ENCODE measurements around the gene SLCO3A1.

Gene SLCO3A1

DNA sequence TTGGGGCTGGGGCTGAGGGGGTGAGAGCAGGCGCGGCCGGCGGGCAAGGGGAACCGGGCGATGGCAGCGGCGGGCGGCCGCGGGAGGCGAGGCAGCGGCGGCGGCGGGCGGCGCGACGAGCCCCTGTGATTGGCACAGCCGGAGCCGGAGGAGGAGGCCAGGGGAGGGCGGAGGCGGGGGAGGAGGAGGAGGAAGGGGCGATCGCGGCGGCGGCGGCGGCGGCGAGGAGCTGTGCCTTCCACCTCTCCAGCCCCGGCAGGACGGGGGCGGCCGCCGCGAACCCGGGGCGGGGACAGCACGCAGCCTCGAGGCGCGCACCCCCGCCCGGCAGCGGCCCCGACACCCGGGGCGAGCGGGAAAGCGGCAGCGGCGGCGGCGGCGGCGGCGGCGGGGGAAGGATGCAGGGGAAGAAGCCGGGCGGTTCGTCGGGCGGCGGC lies at the start of gene SLCO3A1:
Gene SLCO3A1, plus strand, starts transcription at position 198 of the 437 bp plus-strand sequence.
- DNase-seq: peak; percentile 86

DNA sequence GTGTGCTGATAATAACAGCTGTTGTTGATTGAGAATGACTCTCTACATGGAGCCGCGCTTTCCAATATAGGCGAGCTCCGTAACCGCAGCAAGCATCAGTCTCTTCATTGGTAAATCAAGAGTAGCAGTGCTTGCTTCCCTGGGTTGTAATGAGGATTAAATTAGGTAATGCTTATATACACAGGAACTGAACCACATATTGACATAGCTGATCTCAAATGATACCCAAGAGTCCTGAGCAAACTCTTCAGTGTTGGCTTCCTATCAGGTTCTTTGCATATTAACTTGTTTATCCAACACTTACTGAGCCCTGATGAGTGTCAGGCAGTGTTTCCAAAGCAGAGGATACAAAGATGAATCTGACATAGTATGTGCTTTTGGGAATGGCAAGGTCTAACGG lies 46.4 kb upstream of the SLCO3A1 start:
- no peak for DNase-seq

DNA sequence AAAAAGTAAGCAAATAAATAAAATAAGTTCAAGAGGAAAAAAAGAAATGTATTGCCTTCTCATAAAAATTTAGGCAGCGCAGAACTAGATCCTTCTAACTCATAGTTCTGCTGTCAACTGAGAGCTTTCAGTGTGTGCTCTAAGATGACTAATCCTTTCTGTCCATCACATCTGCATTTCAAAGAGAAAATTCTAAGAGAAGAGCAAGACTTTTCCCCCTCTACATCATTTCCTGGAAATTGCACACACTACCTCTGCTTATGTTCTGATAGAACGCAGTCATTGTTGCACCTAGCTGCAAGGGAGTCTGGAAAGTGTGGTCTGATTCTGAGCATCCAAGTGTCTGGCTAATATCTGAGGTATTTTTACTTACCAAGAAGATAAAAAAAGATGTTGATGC lies 39.6 kb upstream of the SLCO3A1 start:
- no peak for DNase-seq

DNA sequence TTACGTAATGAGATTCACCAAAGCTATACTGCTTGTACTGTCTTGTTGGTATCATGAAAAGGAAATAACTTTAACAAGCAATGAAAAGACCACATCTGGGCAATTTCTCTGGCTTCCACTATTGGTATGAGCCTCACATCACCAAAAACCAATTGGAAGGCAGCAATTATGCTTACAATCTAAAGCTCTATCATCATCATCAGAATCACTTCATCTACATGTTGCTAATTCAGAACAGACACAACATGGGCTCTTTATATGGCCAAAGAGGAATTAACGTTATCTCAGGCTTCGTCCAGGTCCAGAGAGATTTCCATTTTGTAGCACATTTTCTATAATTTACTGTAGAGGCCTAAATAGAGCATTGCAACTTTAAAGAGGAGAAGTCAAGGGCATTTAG lies 36.6 kb upstream of the SLCO3A1 start:
- DNase-seq: no peak

DNA sequence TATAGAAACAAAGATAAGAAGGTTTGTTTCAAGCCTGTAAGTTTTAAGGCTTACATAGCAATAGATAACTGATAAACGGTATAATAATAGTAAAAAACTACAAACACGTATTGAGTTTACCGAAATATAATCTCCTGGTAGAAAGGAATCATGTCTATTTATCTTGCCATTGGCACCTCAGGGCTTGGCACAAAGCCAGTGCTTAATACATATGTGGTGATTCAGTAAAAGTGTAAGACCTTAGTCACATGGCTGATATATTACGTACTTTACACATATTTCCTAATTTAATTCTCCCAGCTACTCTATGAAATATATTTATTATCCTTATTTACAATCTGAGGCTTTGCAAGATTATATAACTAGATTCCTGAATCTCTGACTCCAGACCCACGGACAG lies 32.0 kb upstream of the SLCO3A1 start:
- DNase-seq: no peak

DNA sequence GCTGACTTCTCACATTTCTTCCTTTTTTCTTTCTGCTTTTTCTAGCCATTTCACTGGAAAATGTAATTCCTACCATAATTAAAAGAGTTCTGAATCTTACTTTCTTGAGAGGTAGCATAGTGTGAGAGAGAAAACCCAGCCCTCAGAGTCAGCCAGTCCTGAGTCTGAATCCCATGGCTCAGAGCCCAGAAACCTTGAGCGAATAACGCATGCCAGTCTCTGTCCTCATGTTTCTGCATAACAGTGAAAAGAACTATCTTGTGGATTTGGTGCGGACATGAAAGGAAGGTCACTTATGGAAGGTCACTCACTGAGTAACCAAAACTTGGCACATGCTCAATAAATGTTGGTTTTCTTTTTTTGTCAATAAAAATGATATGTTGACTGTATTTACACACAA lies 29.3 kb upstream of the SLCO3A1 start:
- no peak for DNase-seq

DNA sequence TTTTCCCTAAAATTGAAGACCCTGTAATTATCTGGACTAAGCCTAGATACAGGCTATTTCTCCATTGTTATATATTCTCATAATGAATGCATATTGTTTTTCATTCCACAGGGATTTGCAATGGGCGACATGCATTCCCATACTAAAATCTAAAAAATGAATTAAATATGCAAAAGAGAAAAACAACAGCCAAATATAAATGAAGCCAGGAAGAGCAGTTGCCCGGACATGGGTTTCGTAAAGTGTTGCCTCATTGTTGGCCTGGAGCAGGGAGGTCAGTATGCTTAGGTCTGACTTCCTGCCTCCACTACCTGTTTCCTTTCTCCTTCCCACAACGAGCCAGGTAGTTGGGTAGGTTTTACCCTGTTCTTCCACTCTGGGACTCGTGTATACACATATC lies 27.1 kb upstream of the SLCO3A1 start:
- no peak for DNase-seq

DNA sequence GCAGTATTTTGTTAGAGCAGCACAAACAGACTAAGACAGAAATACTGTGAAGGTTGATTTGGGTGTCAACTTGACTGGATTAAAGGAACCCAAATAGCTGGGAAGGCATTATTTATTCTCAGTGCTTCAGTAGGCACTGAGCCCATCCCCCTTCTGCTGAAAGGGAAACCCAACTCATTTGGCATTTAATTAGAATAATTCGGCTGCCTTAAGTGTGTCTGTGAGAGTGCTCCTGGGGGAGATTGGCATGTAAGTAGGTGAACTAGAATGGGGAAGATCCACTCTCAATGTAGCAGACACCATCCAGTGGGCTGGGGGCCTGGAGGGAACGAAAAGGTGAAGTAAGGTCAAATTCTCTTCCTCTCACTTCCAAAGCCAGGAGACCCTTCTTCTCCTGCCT lies 20.5 kb upstream of the SLCO3A1 start:
- no peak for DNase-seq

DNA sequence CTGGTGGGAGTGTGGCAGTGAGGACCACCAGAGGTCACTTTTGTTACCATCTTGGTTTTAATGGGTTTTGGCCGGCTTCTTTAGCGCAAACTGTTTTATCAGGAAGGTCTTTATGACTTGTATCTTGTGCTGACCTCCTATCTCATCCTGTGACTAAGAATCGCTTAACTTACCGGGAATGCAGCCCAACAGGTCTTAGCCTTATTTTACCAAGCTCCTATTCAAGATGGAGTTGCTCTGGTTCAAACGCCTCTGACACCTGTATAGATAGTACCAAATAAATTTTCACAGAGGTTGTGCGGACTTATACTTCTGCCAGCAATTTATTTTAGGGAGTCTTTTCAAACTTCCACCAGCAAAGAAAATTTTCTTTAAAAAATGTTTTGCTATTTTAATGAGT lies 13.6 kb upstream of the SLCO3A1 start:
- DNase-seq: no peak

DNA sequence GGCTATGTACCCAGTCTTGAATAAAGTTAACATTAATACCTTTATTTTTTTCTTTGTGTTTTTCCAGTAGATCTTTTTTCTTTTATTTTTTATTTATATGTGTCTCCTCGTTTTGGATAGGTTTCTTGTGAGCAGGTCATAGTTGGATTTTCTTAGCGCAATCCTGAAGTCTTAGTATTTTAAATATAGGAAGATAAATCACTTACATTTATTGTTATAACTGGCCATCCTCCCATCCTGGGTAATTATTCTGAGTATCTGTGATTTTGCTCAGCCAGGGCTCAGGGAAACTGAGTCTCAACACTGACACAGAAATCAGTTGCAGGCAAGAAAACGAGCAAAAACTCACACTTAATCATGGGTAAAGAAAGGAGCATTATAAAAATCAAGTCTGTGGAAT lies 11.6 kb upstream of the SLCO3A1 start:
- no peak for DNase-seq

DNA sequence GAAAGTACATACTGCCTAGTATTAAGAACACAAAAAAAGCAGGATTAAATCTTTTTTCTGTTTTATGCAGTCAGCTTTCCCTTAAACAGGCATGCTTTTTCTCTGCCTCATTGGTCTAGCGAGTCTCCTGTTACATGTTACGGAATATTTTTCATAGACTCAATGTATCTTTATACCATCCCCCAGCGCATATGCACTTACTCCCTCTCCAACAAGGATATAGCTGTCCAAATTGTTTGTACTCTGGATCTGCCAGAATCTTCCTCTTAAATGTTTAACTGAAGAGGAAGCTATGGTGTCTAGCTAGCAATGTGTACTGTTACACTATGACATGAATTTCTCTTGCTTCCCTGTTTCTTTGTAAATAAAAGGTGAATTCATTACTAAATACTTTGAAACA lies 9.2 kb upstream of the SLCO3A1 start:
- no peak for DNase-seq

DNA sequence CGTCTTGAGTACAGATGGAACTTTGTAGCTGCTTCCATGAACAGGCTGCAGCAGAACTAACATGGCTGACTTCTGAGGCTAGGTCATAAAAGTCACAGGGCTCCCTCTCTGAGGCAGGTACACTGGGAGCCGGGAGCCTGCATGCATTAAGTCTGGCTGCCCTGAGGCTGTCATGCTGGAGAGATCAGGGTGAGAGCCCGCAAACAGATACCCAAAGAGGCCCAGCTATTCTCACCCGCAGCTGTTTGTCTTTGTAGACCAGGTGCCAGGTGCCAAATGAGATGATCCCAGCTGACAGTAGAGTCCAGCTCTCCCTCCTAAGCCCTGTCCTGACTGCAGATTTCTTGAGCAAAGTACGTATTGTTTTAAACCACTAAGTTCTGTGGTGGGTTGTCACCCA lies 8.6 kb upstream of the SLCO3A1 start:
- DNase-seq: no peak

DNA sequence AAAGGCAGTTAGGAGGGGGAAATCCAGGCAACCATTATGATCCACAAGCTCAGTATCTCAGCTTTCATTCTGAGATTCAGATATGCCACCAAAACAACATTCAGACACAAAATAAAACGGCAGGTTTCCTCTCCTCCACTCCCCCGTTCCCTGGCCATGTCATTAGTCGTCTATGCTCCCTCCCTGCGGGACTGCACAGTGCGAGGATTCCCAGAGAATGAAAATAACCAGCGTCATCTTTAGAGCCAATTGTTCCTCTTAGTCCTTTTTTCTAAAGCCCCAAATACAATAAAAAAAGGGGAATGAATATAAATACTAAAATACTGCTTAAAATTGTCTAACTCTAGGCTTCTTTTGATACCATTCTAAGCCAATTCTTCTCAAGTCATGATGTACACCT lies 7.8 kb upstream of the SLCO3A1 start:
- DNase-seq: no peak

DNA sequence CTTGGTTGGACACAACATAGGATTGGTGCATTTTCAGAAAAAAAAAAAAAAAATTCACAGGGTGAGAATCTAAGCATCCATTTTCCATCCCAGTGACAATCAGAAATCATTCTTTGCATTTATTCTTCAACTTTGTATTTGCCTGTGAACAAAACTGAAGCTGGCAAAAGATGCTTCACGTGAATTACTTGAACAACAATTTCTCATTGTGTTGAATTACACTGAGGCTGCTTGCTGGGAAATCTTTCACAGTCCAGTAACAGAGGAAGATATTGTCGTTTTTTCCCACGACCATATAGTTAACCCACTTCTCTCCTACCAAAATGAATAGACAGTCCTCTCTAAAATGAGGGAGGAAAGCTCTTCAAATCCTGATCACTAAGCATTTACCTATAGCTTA lies 4.3 kb upstream of the SLCO3A1 start:
- DNase-seq: no peak

DNA sequence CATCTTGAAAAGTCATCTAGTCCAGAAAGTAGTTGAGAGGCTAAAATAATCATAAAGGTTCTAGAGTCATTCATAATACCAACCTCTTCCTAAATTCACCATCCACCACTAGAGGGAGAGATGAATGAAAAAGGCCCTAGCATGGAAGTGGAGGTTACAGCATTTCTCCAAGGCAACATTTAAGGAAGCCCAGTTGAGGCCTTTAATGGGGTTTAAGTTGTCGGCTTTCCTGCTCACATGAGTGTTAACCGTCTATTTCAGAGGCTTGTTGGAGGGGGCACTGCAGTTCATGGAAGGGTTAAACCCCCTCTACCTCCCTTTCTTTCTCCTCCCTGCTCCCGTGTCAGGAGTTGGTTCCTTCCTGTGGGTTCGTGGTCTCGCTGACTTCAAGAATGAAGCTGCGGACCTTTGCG lies 3.8 kb upstream of the SLCO3A1 start:
- DNase-seq: no peak

DNA sequence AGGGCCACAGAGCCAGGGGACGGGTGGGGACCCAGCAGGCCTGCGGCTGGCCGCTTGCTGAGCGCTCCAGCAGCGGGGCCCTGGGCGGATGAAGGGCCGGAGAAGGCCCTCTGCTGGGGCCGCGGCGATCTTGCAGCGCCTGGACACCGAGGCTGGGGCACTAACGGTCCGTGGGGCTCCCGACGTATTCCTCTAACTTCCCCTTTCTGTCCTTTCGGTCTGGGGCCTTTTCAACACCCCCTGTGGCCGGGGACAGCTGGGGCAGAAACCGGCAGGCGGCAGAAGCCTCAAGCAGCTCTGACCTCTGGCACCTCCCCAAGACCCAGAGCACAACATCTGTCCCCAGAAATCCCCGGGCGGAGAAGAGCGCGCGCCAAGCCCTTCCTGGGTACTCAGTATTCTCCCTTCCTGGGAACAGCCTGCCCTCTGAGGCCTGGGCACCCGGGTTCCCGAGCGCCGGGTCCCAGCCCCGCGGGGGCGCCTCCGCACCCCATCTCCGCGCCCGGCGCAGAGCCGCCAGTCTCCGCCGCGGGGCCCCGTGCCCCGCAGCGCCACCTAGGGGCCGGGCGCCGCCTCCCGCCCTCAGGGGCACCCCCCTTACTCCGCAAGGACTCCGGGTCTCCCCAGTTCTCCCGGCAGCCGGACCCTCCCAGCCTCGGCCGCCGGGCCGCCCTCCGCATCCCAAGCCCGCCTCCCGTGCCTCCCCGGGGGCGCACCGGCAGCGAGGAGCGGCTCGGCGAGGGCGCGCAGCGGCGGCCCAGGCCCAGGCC lies 582 bp upstream of the SLCO3A1 start:
- peak; percentile 77 for DNase-seq

DNA sequence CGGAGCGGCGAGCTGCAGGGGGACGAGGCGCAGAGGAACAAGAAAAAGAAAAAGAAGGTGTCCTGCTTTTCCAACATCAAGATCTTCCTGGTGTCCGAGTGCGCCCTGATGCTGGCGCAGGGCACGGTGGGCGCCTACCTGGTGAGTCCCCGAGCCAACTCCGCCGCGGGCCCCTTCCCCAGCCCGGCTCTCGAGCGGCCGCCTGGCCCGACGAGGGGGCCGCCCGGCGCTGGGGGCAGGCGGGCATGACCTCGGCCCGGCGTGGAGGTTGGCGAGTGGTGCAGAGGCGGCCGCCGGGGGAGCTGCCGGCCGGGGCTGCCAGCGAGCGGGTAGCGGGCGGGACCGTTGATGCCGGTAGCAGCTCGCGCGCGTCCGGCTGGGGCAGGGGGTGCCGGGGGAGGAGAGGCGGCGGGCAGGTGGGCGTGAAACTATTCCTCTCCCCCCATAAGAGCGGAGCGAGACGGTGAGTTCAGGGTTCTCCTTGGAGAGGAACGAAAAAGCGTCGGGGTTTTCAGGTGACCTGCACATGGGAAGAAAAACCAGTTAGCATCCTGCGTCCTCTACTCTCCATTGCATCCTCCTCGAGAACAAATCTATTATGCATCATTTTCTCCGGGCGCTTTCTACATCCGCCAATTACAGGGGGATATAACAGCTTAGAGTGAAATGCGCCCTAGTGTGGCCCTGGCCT lies 585 bp downstream of the SLCO3A1 start:
- DNase-seq: peak; percentile 56

DNA sequence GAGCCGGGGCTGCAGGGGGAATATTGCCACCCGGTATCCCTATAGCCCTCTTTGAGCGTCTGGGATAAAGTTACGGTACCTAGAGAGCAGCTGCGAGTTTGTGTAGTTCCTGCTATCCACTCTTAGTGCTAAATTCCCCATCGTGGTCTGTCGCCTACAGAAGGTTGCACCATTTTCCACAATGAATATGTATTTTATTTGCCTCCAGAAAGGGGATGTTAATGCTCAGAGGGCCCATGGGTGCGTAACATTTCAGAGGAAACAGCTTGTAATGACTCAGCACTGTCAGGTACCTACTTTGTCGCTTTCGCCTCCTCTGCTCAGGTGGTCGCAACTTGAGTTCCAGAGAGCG lies 1.1 kb downstream of the SLCO3A1 start:
- no peak for DNase-seq

DNA sequence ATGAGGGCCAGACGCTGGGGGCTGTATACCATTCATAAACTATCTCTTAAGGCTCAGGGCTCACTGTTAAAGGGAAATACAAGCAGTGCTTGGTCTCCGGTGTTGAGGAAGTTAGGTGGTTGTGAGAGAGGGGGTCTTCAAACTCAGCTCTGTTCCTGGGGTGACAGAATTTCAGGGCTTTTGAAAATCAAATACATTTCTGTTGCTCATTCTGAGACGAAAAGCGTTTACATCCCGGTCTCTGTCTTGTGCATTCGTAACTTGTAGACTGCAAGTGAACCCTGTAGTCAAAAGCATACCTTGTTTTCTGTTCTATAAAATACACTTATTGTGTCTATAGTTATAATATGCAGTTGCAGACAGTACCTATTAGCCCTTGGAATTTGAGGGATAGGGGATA lies 1.7 kb downstream of the SLCO3A1 start:
- no peak for DNase-seq

DNA sequence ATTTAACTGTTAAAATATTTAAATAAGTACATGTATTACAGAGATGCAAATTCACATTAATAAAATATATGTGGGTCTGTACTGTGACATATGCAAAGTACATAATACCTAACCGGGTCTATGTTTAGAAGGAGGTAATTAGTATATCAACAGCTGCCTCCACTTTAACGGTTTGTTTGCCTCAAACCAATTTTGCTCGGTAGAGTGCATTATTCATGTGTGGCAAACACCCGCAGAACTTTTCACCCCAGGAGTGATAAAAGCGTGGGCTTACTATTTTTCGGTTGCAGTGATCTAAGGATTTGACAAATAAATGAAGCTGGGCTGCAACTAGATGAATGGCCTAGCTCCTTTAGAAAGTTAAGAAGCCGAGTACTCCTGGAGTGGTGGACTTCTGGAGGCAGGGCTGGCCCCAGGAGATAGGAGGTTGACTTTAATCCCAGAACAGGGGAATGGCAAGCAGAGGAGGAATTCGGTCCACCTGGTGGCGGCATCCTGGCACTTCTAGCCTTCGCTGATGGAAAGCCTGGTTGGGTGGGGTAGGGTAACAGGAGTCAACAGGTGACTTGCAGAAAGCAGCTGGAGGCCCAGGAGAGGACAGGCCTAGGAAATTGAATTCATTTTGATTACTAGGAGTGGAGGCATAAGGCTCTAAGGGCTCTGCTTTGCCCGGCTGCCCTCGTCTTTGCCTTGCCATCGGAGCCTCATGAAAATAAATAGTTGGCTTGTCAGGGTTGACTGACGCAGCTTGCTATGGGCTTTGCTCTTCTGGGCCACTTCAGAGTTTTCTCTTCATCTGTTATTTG lies 2.4 kb downstream of the SLCO3A1 start:
- no peak for DNase-seq

DNA sequence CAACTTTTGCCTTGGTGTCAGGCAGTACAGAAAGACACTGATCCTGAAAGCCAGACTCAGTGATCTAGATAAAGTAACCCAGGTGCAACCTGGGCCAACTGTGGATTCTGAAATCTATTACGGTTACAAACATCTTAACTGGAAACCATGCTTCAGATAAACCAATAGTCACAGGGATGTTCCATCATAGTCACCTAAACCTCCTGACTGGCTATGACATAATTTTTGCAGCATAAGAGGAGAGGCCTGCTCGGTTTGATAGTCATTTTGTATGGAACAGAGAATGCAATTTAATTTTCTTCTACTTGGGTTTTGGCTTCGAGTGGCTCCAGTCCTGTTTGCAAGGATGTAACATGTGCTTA lies 3.7 kb downstream of the SLCO3A1 start:
- no peak for DNase-seq

DNA sequence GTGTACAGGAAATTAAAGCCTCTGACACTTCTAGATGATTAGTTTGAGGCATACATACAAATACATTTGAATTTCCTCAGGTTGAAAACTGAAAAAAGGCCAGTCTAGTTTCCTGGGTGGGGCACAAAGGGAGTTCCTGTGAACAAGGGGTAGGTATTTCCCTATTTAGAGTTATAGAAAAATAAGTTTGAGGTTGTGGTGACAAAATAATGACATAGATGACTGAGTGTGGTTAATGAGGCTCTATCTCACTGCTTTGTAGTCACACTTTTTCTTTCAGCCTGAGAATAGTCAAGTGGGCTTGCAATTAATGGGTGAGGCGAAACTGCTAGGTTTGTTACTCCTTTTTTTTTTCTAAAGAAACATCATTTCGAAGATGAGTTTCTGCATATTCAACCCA lies 4.3 kb downstream of the SLCO3A1 start:
- DNase-seq: no peak

DNA sequence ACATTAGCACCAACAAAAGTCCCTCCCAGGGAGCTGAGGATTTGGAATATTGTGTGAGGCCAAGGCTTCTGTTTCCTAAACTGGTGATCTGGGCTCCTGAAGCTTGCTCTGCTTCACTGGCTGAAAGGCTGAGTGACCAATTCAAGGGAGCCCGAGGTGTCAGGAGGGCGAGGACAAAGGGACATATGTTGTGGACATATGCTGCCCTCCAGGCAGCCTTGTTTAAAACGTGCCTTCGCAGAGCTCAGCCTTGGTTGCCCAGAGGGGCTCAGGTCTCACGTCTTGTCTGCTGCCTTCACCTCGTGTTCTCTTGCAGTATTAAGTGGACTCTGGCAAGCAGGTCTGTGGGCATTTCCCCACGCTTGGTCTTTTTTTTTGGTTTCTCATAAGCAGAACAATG lies 7.0 kb downstream of the SLCO3A1 start:
- no peak for DNase-seq

DNA sequence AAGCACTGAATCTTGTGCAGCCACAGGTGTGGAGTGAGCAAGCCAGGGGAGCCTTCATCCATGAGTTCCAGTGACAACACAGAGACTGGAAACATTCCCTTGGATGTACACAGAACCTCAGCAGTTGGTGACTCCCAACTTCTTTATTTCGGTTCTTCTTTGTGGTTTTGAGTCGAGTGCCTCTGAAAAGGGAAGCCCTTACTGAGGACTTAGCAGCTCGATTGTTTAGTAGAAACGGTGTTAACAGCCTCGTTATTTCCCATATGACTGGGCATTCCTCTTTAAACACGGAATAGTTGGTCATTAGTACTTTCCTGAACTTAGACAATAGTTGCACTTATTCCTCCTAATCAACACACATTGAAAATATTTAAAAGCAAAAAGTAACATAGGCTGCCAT lies 7.7 kb downstream of the SLCO3A1 start:
- no peak for DNase-seq

Measured in right hindlimb (tissue), 1 donor.